ENCODE results near the gene COL4A3.
"Not testable (repeated sequence)": the region's sequence is repeated elsewhere in the genome, so short reads cannot be mapped to it uniquely, and the experiment has no call there.

Gene COL4A3

GRCh38 chr2:227222292-227222691 lies 57.9 kb downstream of the COL4A3 start:
- no peak for TF ChIP-seq CTCF (IDR thresholded peaks at IDR 0.05; ENCODE audit: insufficient read depth, low read depth, low read length, missing control alignments)
- no peak for DNase-seq (ENCODE audit: low read depth)
- H3K4me3 ChIP-seq (ENCODE audit: low read length): no peak overlapping the region

DNA sequence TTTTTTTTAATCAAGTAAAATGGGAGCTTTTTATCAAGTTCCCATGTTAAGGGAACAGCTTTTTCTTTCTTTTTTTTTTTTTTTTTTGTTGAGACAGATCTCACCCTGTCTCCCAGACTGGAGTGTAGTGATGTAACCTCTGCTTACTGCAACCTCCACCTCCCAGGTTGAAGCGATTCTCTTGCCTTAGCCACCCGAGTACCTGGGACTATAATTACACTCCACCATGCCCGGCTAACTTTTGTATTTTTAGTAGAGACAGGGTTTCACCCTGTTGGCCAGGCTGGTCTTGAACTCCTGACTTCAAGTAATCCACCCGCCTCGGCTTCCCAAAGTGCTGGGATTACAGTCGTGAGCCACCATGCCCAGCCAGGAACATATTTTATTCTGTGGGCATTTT lies 61.2 kb downstream of the COL4A3 start:
- H3K4me3 ChIP-seq (ENCODE audit: low read length); DNase-seq (ENCODE audit: low read depth): not testable (repeated sequence)

DNA sequence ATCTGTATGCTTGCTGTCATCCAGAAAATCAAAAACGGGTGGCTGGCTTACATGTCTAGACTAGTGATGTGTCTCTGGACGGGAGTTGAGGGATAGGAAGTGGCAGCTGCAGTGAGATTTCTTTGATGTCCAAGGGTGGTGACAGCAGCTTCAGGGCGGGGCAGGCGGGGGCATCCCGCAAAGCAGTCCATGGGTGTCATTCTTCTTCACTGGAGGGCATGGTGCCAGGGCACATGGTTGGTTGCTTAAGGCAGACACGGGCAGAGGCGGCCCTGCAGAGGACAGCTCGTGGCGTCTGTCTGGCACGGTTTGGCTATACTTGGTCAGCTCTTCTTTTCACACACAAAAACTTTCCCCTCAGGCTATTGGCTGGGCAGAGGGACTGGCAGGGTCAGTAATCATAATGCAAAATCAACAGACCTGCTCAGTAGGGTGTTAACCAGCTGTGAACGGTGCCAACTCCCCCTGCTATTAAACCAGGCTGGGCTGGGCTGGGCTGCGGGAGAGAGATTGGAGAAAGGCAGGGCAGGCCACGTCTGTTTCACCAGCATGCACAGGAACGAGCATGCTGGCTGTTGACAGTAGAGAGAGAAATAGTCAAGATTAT lies 63.7 kb downstream of the COL4A3 start:
- no peak for TF ChIP-seq CTCF (IDR thresholded peaks at IDR 0.05; ENCODE audit: insufficient read depth, low read depth, low read length, missing control alignments)
- H3K4me3 ChIP-seq (ENCODE audit: low read length): no peak overlapping the region
- DNase-seq (ENCODE audit: low read depth): peak; percentile 71

DNA sequence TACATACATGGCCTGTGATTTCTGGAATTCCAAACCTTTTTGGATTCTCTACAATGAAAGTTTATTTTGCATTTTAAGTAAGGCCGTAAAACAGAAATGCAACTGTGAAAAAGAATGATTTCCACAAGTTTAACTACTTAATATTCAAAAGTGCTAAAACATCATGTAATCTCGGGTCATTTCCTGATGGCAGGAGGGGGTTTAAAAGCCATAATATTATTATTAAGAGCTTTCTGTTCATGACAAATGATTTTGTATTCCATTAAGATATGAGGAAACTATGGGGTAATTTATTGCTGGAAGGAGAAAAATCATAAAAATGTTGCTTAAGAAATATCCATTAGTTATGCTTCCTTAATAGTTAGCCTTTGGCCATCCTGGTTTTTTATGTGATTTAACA lies 65.7 kb downstream of the COL4A3 start:
- no peak for TF ChIP-seq CTCF (IDR thresholded peaks at IDR 0.05; ENCODE audit: insufficient read depth, low read depth, low read length, missing control alignments)
- DNase-seq (ENCODE audit: low read depth): no peak
- H3K4me3 ChIP-seq (ENCODE audit: low read length): no peak overlapping the region

- no peak for DNase-seq (ENCODE audit: low read depth)
- no peak overlapping the region for H3K4me3 ChIP-seq (ENCODE audit: low read length)
- no peak for TF ChIP-seq CTCF (IDR thresholded peaks at IDR 0.05; ENCODE audit: insufficient read depth, low read depth, low read length, missing control alignments)
Observed at GRCh38 chr2:227234429-227234828, 70.0 kb downstream of the COL4A3 start.

GRCh38 chr2:227237786-227238185 lies 73.4 kb downstream of the COL4A3 start:
- TF ChIP-seq CTCF (IDR thresholded peaks at IDR 0.05; ENCODE audit: insufficient read depth, low read depth, low read length, missing control alignments): no peak
- no peak for DNase-seq (ENCODE audit: low read depth)
- no peak overlapping the region for H3K4me3 ChIP-seq (ENCODE audit: low read length)

GRCh38 chr2:227238238-227239237 lies 74.1 kb downstream of the COL4A3 start:
- TF ChIP-seq CTCF (IDR thresholded peaks at IDR 0.05; ENCODE audit: insufficient read depth, low read depth, low read length, missing control alignments): peak; percentile 99
- no peak overlapping the region for H3K4me3 ChIP-seq (ENCODE audit: low read length)
- DNase-seq (ENCODE audit: low read depth): peak; percentile 68
